ENCODE results near the gene PAX6. TPM values are rescaled to one million over a fixed set of nuclear protein-coding genes. Genes with fewer than 3 reads are reported as not detected.
"Not testable (repeated sequence)": the region's sequence is repeated elsewhere in the genome, so short reads cannot be mapped to it uniquely, and the experiment has no call there.

Gene PAX6
- total RNA-seq, 1 donor from 2014 or later, result 2.7 TPM

DNA sequence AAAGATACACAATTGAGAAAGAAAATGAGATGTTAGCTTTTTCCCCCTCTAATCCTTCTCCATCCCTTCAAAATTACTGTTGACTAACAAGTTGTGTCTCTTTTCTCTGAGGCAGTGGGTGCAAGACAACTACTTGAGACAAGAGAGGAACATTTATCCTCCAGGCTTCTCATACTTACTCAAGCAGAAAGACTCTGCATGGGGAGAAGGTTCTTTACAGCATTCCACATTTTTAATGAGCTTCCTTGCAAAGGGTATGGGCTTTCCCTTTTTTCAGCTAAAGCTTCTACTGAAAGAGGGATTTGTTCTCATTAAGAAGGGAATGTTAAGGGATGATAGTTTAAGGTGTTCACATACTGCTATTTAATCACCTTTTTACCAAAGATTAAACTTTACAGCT lies 47.8 kb downstream of the PAX6 start:
- Mint-ChIP-seq H3K36me3 (ENCODE audit: low read depth, unreplicated experiment) (no peaks in the 10 kb centered on the region), H3K9me3 (ENCODE audit: unreplicated experiment) (no peaks in the 10 kb centered on the region), H3K27ac (ENCODE audit: unreplicated experiment) (no peak overlapping the region), H3K27me3 (ENCODE audit: unreplicated experiment) (no peaks in the 10 kb centered on the region), H3K4me3 (ENCODE audit: unreplicated experiment) (no peak overlapping the region), H3K4me1 (ENCODE audit: unreplicated experiment) (no peaks in the 10 kb centered on the region)
- TF ChIP-seq, protein P1, sequence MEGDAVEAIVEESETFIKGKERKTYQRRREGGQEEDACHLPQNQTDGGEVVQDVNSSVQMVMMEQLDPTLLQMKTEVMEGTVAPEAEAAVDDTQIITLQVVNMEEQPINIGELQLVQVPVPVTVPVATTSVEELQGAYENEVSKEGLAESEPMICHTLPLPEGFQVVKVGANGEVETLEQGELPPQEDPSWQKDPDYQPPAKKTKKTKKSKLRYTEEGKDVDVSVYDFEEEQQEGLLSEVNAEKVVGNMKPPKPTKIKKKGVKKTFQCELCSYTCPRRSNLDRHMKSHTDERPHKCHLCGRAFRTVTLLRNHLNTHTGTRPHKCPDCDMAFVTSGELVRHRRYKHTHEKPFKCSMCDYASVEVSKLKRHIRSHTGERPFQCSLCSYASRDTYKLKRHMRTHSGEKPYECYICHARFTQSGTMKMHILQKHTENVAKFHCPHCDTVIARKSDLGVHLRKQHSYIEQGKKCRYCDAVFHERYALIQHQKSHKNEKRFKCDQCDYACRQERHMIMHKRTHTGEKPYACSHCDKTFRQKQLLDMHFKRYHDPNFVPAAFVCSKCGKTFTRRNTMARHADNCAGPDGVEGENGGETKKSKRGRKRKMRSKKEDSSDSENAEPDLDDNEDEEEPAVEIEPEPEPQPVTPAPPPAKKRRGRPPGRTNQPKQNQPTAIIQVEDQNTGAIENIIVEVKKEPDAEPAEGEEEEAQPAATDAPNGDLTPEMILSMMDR (IDR thresholded peaks at IDR 0.05; ENCODE audit: unreplicated experiment), result no peak
- no peak for DNase-seq (ENCODE audit: low spot score)

DNA sequence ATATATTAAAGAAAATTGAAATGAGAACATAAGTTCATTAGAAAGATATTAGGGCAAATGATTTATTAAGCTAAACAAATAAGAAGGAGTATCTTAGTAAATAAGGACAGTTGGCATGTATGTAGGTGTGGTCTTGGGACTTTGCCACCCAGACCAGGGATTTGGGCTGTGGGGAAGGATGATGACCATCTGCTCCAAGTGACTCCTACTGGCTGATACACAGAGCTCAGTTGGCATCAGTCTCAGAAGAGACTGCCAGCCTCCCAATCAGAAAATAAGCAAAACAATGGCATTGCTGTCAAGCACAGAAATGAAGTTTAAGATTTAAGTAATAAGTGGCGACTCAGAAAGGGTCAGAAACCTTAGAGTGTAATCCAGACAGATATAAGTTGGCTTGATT lies 49.5 kb downstream of the PAX6 start:
- Mint-ChIP-seq H3K27me3 (ENCODE audit: unreplicated experiment) (no peaks in the 10 kb centered on the region), H3K4me1 (ENCODE audit: unreplicated experiment) (no peaks in the 10 kb centered on the region), H3K4me3 (ENCODE audit: unreplicated experiment) (no peak overlapping the region), H3K36me3 (ENCODE audit: low read depth, unreplicated experiment) (no peaks in the 10 kb centered on the region), H3K27ac (ENCODE audit: unreplicated experiment) (no peak overlapping the region), H3K9me3 (ENCODE audit: unreplicated experiment) (no peaks in the 10 kb centered on the region)
- DNase-seq (ENCODE audit: low spot score), result no peak
- TF ChIP-seq, protein P1 (IDR thresholded peaks at IDR 0.05; ENCODE audit: unreplicated experiment), result no peak

DNA sequence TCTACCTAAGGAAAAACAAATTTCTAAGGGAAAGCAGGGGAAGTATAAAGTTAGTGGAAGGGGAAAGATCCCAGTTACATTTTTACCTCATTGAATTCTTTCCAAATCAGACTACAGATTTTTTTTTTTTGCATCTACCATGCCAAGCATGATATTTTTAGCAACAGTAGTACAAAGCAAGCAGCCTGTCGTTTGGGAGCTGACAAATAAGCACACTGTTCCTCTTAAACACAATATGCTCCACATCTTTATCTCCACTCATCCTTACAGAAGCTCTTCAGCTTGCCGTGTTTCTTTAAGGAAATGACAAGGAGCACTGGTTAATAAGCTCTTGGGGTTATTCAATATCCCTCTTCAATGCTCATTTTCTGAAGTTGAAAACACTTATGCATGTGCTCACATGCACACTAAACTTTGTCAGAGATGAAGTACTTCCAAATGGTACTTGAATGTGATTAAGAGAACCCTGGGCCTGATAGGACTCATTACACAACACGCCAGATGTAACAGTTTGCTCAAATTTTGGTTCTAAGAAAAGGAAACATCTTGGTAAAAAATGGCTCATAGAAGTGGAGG lies 53.8 kb downstream of the PAX6 start:
- H3K4me1 Mint-ChIP-seq (ENCODE audit: unreplicated experiment), result no peaks in the 10 kb centered on the region
- no peaks in the 10 kb centered on the region for H3K36me3 Mint-ChIP-seq (ENCODE audit: low read depth, unreplicated experiment)
- TF ChIP-seq, protein P1 (IDR thresholded peaks at IDR 0.05; ENCODE audit: unreplicated experiment), result no peak
- H3K9me3 Mint-ChIP-seq (ENCODE audit: unreplicated experiment), result no peaks in the 10 kb centered on the region
- H3K27ac Mint-ChIP-seq (ENCODE audit: unreplicated experiment), result no peak overlapping the region
- H3K4me3 Mint-ChIP-seq (ENCODE audit: unreplicated experiment), result no peak overlapping the region
- H3K27me3 Mint-ChIP-seq (ENCODE audit: unreplicated experiment), result no peaks in the 10 kb centered on the region
- no peak for DNase-seq (ENCODE audit: low spot score)

DNA sequence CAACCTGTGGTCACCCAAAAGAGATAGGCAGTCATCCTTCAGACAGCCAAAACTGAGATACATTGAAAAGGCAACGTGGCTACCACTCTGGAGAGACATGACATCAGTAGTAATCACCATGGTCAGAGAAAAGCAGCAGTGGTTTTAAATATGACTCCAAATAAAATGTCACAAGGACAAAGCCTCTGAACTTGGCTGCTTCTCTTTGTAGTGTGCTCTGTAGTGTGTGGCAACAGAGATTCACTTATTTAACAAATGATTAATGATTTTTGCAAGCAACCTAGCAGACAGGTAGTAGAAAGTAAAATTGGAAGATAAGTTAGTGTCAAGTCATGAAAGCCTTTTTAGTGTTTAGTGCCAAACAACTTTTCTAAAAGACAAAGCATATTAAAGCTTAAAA lies 63.5 kb downstream of the PAX6 start:
- no peak for DNase-seq (ENCODE audit: low spot score)
- no peak overlapping the region for H3K4me3 Mint-ChIP-seq (ENCODE audit: unreplicated experiment)
- TF ChIP-seq, protein P1 (IDR thresholded peaks at IDR 0.05; ENCODE audit: unreplicated experiment), result no peak
- H3K9me3 Mint-ChIP-seq (ENCODE audit: unreplicated experiment), result no peaks in the 10 kb centered on the region
- no peaks in the 10 kb centered on the region for H3K4me1 Mint-ChIP-seq (ENCODE audit: unreplicated experiment)
- H3K27me3 Mint-ChIP-seq (ENCODE audit: unreplicated experiment), result no peaks in the 10 kb centered on the region
- H3K27ac Mint-ChIP-seq (ENCODE audit: unreplicated experiment), result no peak overlapping the region
- H3K36me3 Mint-ChIP-seq (ENCODE audit: low read depth, unreplicated experiment), result no peaks in the 10 kb centered on the region

DNA sequence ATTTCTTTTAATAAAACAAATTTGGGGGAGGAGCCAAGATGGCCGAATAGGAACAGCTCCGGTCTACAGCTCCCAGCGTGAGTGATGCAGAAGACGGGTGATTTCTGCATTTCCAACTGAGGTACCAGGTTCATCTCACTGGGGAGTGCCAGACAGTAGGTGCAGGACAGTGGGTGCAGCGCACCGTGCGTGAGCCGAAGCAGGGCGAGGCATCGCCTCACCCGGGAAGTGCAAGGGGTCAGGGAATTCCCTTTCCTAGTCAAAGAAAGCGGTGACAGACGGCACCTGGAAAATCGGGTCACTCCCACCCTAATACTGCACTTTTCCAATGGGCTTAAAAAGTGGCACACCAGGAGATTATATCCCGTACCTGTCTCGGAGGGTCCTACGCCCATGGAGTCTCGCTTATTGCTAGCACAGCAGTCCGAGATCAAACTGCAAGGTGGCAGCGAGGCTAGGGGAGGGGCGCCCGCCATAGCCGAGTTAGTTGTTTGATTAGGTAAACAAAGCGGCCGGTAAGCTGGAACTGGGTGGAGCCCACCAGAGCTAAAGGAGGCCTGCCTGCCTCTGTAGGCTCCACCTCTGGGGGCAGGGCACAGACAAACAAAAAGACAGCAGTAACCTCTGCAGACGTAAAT lies 70.3 kb downstream of the PAX6 start:
- not testable (repeated sequence) for H3K27ac Mint-ChIP-seq (ENCODE audit: unreplicated experiment); H3K36me3 Mint-ChIP-seq (ENCODE audit: low read depth, unreplicated experiment); DNase-seq (ENCODE audit: low spot score); H3K9me3 Mint-ChIP-seq (ENCODE audit: unreplicated experiment); H3K27me3 Mint-ChIP-seq (ENCODE audit: unreplicated experiment); H3K4me1 Mint-ChIP-seq (ENCODE audit: unreplicated experiment); H3K4me3 Mint-ChIP-seq (ENCODE audit: unreplicated experiment)

All from endothelial cell (in vitro differentiated cells).